ENCODE results near the gene FAM181B.

DNA sequence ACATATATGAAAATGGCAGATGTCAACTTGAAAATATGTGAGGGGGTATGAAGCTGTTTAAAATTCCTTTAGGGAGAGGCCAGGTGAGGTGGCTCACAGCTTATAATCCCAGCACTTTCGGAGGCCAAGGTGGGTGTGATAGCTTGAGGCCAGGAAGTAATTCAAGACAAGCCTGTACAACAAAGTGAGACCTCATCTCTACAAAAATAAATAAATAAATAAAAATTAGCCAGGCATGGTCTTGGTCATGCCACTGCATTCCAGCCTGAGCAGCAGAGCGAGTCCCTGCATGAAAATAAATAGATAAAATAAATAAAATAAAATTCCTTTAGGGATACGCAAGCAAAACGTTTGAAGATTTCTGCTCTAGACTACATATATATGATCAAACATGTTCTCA is 38.1 kb upstream of the FAM181B start:
- TF ChIP-seq, protein P1, sequence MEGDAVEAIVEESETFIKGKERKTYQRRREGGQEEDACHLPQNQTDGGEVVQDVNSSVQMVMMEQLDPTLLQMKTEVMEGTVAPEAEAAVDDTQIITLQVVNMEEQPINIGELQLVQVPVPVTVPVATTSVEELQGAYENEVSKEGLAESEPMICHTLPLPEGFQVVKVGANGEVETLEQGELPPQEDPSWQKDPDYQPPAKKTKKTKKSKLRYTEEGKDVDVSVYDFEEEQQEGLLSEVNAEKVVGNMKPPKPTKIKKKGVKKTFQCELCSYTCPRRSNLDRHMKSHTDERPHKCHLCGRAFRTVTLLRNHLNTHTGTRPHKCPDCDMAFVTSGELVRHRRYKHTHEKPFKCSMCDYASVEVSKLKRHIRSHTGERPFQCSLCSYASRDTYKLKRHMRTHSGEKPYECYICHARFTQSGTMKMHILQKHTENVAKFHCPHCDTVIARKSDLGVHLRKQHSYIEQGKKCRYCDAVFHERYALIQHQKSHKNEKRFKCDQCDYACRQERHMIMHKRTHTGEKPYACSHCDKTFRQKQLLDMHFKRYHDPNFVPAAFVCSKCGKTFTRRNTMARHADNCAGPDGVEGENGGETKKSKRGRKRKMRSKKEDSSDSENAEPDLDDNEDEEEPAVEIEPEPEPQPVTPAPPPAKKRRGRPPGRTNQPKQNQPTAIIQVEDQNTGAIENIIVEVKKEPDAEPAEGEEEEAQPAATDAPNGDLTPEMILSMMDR (IDR thresholded peaks at IDR 0.05): no peak
- no peak for TF ChIP-seq POLR2A (IDR thresholded peaks at IDR 0.05)
